ENCODE measurements around the gene CMTM4. TPM values are rescaled to one million over a fixed set of nuclear protein-coding genes. Genes with fewer than 3 reads are reported as not detected.

CMTM4 gene
- total RNA-seq: 10 to 100 TPM; 12.7 to 21.2 (median 17.2) TPM

DNA sequence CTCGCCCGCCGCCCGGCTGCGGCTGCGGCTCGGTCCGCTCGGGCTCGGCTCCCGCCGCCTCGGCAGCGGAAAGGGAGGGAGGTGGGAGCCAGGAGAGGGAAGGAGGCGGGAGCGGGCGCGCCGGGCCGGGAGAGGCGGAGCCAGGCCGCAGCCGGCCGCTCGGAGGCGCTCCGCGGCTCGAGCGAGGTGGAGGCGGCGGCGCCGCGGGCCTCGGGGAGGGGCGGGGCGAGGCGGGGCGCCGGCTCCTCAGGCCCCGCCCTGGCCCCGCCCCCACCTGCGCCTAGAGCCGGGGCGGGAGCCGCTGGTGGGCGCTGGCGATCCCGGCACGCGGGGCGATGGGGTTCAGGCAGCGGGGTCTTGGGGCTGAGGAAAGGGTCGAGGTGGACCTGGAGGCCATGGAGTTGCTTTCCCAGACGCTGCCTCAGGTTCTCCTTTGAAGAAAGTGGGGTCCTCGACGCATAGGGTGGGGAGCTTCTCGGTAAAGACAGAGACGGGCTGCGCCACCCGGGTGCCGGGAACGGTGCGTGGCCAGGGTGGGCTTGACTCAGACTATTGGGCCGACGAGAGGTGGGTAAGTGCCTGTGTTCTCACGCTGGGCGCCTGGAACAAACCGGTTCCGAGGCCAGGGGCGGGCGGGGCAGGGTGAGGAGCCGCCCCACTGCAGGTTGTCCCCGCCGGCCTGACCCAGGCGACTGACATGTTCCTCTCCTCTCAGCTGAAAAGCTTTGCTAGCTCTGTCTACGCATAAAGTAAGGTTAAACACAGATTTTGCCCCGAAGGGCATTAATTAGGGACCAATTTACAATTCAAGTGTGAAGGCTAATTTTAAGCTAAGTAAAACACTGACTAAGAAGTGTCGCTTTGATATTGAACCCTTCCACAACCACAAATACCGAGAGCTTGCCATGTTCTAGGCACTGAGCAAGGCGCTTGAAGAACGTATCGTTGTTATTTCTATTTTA lies at the start of gene CMTM4:
Gene CMTM4 (minus strand): TSS at position 75 of the 962 bp plus-strand sequence. CDS start 218 bp downstream, outside the sequence.
- 37 to 52% methylated on average over 5 to 6 of the region's 84 CpGs for WGBS, 2 donors (ENCODE audit: low coverage in 1 of 2)
- H3K36me3 ChIP-seq: no peaks in the 10 kb centered on the region
- H3K4me3 ChIP-seq: peak within 1 kb of the TSS; percentile 51 to 86
- H3K9me3 ChIP-seq: no peaks in the 10 kb centered on the region
- ATAC-seq: peak; percentile 98
- H3K27ac ChIP-seq: peak within 1 kb of the TSS; percentile 22 to 86 (median 82)
- TF ChIP-seq, protein P1, sequence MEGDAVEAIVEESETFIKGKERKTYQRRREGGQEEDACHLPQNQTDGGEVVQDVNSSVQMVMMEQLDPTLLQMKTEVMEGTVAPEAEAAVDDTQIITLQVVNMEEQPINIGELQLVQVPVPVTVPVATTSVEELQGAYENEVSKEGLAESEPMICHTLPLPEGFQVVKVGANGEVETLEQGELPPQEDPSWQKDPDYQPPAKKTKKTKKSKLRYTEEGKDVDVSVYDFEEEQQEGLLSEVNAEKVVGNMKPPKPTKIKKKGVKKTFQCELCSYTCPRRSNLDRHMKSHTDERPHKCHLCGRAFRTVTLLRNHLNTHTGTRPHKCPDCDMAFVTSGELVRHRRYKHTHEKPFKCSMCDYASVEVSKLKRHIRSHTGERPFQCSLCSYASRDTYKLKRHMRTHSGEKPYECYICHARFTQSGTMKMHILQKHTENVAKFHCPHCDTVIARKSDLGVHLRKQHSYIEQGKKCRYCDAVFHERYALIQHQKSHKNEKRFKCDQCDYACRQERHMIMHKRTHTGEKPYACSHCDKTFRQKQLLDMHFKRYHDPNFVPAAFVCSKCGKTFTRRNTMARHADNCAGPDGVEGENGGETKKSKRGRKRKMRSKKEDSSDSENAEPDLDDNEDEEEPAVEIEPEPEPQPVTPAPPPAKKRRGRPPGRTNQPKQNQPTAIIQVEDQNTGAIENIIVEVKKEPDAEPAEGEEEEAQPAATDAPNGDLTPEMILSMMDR (IDR thresholded peaks at IDR 0.05): peak in 2 of 4 experiments; percentile 22 to 32
- TF ChIP-seq POLR2A (IDR thresholded peaks at IDR 0.05) (peak in 1 of 2 donors; percentile 32), POLR2AphosphoS5 (IDR thresholded peaks at IDR 0.05) (no peak)
- H3K27me3 ChIP-seq: no peaks in the 10 kb centered on the region
- H3K4me1 ChIP-seq: peaks cover 0 to 27% (median 8%) of the 10 kb centered on the region in 3 donors

DNA sequence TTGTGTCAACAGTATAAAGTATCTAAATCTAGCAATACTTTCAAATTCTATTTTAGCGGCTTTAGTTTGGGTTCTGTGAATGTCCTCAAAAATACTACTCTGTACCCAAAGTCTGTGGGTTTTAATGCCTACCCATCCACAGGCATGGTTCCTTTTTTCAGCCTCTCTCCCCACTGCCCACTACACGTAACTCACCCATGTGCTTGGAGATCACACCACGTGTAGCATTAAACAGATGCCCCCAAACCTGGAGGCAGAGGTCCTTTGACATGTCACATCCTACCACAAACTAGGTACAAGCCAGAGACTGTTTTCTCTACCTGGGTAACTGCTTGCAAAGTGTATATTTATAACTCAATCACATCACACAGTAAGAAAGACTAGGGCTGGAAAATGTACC lies 49.5 kb upstream of the CMTM4 start:
- H3K27ac ChIP-seq: peak overlapping the region in 2 of 4 donors; percentile 42 to 54
- H3K4me1 ChIP-seq: peaks cover 8 to 74% (median 36%) of the 10 kb centered on the region in 3 donors
- no peaks in the 10 kb centered on the region for H3K27me3 ChIP-seq
- TF ChIP-seq POLR2A (IDR thresholded peaks at IDR 0.05) (no peak), EP300 (IDR thresholded peaks at IDR 0.05) (no peak), POLR2AphosphoS5 (IDR thresholded peaks at IDR 0.05) (no peak)
- TF ChIP-seq, protein P1 (IDR thresholded peaks at IDR 0.05): no peak
- no peak for ATAC-seq
- H3K4me3 ChIP-seq: no peak overlapping the region
- WGBS, 2 donors (ENCODE audit: low coverage in 1 of 2): 46 to 50% methylated on average over 2 to 3 of the region's 3 CpGs
- peaks cover 0 to 72% of the 10 kb centered on the region in 2 donors for H3K36me3 ChIP-seq
- no peaks in the 10 kb centered on the region for H3K9me3 ChIP-seq

DNA sequence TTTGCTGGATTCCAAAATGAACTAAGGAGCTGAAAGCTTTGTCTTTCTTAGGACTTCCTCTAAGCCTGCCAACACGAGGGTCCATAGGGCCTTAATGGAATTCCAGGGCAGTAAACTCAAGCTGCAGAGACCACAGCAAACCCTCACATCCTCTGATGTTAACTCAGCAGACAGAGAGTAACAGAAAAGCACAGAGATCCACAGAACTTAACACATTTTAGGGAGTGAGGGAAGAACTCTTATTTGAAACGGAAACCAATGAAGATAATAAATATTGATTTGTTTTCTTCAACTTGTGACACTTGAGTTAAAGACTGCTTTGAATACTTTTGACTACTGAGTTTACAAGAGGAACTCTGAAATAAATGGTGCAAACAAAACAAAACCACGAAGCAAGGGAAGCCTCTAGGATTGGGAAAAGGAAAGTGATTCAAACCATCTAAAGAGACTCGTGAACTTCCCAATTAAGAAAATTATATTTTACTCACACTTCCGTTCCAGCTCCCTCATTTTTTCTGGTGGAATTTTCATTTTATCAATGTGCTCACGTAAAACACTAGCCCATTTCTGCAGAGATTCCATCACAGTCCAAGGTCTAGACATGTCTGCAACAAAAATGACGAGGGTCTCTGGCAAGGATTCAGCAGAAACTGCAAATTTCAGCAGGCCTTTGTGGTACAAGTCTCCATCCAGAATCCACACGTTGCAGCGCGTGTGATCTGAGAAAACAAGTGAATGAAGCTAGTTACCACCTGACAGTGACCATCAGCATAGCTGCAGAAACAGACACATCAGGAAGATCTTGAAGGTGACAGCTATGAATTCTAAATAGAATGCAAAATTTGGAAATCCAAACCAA lies 45.6 kb upstream of the CMTM4 start:
- Histone ChIP-seq H3K4me1 (peaks cover 14 to 73% (median 28%) of the 10 kb centered on the region in 3 donors), H3K9me3 (no peaks in the 10 kb centered on the region), H3K27ac (peak overlapping the region; percentile 79 to 86 (median 82)), H3K27me3 (no peaks in the 10 kb centered on the region), H3K4me3 (no peak overlapping the region), H3K36me3 (peaks cover 0 to 82% of the 10 kb centered on the region in 2 donors)
- TF ChIP-seq, protein P1 (IDR thresholded peaks at IDR 0.05): no peak
- no peak for TF ChIP-seq EP300 (IDR thresholded peaks at IDR 0.05)
- ATAC-seq: no peak
- WGBS, 2 donors (ENCODE audit: low coverage in 1 of 2): 34 to 40% methylated on average over 9 to 10 of the region's 10 CpGs

DNA sequence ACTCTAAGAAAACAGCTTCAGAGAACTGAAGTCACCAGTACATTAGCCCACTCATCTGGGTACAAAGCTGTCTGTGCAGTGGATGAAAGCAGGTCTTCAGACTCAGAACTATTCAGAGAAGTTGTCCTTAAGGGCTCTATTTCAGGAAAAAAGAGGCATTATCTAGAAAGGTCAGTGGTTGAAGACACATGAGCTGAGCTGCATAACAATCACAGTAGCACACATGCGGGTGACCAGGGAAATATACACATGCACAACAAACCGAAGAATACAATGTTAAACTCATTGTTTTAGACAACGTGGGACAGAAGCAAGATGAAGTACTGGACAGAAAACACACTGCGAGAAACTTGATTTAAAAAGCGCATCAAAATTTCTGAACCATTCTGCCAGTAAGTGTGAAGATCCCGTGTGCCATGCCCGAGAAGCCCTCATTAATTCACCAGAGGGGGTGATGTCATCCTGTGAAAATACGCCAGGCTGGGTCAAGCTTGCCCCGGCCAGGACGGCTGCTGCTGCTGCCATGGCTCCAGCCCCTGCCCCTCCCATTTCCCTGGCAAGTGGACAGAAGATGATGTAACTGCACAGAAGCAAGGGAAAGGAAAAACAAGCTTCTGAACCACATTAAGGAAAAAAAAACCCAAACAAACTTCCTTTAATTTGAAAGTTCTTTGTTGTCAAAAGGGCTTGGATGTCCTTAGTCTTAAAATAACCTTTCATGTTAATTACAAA lies 44.8 kb upstream of the CMTM4 start:
- Histone ChIP-seq H3K27me3 (no peaks in the 10 kb centered on the region), H3K27ac (peak overlapping the region; percentile 79 to 86 (median 82)), H3K9me3 (no peaks in the 10 kb centered on the region), H3K4me1 (peaks cover 14 to 73% (median 27%) of the 10 kb centered on the region in 3 donors), H3K4me3 (no peak overlapping the region), H3K36me3 (peaks cover 0 to 82% of the 10 kb centered on the region in 2 donors)
- WGBS, 2 donors (ENCODE audit: low coverage in 1 of 2): 0 to 7% methylated on average over 7 to 10 of the region's 10 CpGs
- peak; percentile 83 for TF ChIP-seq POLR2AphosphoS5 (IDR thresholded peaks at IDR 0.05)
- TF ChIP-seq, protein P1 (IDR thresholded peaks at IDR 0.05): peak in 1 of 4 experiments; percentile 17
- TF ChIP-seq EP300 (IDR thresholded peaks at IDR 0.05): no peak
- TF ChIP-seq POLR2A (IDR thresholded peaks at IDR 0.05): no peak
- ATAC-seq: peak; percentile 98

Measured in gastroesophageal sphincter (tissue), 4 donors.